Breast epithelium (tissue), 3 donors: ENCODE data around the gene AQP11.

Experiments used
- CTCF ChIP-seq, 3 donors: fragments of 450-650 bp; IDR thresholded peaks; one replicate each; pipeline ENCODE4 v1.5.1; 2016 to 2017; ENCODE audit warnings: antibody characterized with exemption in 3 of 3, mild to moderate bottlenecking in 3 of 3, moderate library complexity in 3 of 3
- POLR2A ChIP-seq: fragments of 450-650 bp; IDR thresholded peaks from one replicate; pipeline ENCODE4 v1.6.1; 2016; ENCODE audit warnings: antibody characterized with exemption, mild to moderate bottlenecking, moderate library complexity
- POLR2AphosphoS5 ChIP-seq, 3 donors: sonication (generic); formaldehyde crosslinking; IDR thresholded peaks; one replicate each; pipeline ENCODE4 v1.6.1; 2017; ENCODE audit warnings: antibody characterized with exemption in 3 of 3

GRCh38 chr11:77589181-77589520 is 602 bp upstream of the AQP11 start:
- TF ChIP-seq POLR2AphosphoS5 (IDR thresholded peaks at IDR 0.05): no peak
- no peak for TF ChIP-seq POLR2A
- no peak for TF ChIP-seq CTCF (IDR thresholded peaks at IDR 0.05)
